ENCODE data around the gene ING5.

GRCh38 chr2:241739651-241740050 lies 37.8 kb downstream of the ING5 start:
- TF ChIP-seq CTCF (conservative IDR thresholded peaks at IDR 0.05; ENCODE audit: low read length) (no peak), EZH2phosphoT487 (IDR thresholded peaks at IDR 0.05; ENCODE audit: borderline replicate concordance, low read depth, low read length) (no peak)

Data from OCI-LY7 (cell line).